ENCODE results near the gene RITA1.

RITA1 gene

DNA sequence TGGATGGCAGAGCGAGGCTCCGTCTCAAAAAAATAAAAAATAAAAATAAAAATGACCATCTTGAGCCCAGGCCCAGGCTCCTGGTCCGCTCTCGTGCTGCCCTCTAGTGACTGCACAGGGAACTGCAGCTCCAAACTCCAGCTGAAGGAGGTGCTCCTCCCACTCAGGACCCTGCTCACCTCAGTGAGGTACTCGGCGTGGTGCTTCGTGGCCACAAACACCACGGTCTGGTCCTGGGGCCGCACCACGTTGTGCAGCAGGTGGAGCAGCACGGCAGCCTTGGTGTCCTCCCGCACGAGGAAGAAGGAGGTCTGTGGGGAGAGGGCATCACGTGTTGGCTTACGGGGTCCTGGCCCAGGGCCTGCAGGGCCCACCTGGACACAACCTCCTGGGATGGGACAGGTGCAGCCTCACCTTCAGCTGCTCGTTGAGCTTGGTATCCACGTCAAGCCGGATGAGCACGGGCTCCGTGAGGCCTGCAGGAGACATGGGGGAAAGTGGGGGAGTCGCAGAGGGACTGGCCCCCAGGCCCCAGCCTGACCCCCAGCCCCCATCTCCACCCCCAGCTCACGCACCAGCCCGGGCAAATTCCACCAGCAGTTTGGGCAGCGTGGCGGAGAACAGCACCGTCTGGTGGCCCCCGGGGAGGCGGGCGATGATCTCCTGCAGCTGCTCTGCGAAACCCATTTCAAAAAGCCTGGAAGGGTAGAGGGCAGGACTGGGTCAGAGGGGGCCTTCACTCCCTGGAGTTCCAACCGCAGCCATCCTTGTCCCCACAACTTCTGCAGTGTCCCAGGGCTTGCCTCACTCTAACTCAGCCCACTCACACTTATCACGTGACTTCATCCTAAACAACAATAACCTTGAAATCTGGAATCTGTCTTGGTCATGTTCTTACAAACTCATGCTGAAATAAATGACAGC, 10.8 kb upstream of the RITA1 start:
- no peak overlapping the region for H3K4me3 ChIP-seq (ENCODE audit: low read depth, low read length)
- TF ChIP-seq, protein P1, sequence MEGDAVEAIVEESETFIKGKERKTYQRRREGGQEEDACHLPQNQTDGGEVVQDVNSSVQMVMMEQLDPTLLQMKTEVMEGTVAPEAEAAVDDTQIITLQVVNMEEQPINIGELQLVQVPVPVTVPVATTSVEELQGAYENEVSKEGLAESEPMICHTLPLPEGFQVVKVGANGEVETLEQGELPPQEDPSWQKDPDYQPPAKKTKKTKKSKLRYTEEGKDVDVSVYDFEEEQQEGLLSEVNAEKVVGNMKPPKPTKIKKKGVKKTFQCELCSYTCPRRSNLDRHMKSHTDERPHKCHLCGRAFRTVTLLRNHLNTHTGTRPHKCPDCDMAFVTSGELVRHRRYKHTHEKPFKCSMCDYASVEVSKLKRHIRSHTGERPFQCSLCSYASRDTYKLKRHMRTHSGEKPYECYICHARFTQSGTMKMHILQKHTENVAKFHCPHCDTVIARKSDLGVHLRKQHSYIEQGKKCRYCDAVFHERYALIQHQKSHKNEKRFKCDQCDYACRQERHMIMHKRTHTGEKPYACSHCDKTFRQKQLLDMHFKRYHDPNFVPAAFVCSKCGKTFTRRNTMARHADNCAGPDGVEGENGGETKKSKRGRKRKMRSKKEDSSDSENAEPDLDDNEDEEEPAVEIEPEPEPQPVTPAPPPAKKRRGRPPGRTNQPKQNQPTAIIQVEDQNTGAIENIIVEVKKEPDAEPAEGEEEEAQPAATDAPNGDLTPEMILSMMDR (IDR thresholded peaks at IDR 0.05; ENCODE audit: low read depth, low read length, missing control alignments): peak; percentile 98
- in situ Hi-C loops (cut with HindIII; ENCODE audit: low sequenced_read_pairs): loop anchor here (25.0 kb wide), 1 partner anchor 112 kb away; the partner anchor contains the start of gene DTX1

DNA sequence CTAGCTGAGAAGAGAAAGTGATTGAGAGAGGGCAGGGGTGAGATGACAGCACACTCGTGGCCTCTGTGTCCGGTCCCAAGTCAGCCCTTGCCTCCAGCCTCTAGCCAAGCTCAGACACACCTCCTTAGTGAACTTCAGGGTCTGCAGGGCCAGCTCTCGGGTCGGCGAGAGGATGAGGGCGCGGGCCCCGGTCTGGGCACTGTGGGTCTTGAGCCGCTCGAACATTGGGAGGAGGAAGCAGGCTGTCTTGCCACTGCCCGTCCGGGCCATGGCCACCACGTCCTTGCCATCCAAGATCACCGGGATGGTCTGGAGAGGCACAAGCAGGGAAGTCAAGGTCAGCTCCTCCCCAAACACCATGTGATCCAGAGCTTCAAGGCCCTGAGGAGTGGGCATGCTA, 6.5 kb upstream of the RITA1 start:
- no peak for DNase-seq (ENCODE audit: low read depth)
- no peak overlapping the region for H3K4me3 ChIP-seq (ENCODE audit: low read depth, low read length)
- TF ChIP-seq, protein P1 (IDR thresholded peaks at IDR 0.05; ENCODE audit: low read depth, low read length, missing control alignments): no peak
- in situ Hi-C loops (cut with HindIII; ENCODE audit: low sequenced_read_pairs): no loop called here

More for the DNA sequence above, 10.8 kb upstream of the RITA1 start:
- DNase-seq (ENCODE audit: low read depth): no peak

DNA sequence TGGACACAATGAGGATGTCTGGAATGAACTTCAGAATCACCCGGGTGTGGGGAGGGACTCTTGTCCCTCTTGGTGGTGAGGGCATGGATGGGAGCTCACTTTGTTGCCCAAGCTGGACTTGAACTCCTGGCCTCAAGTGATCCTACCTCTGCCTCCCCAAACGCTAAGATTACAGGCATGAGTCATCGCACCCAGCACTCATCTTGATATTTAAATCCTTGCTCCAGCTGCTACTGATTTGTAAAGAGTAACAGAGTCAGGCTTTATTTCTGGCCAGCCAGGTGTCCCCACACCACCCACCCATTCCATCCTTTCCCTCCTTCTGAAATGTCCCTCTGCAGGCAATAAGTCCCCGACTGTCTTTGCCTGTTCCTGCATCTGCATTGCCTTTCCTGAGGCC, 5.2 kb upstream of the RITA1 start:
- H3K4me3 ChIP-seq (ENCODE audit: low read depth, low read length): no peak overlapping the region
- TF ChIP-seq, protein P1 (IDR thresholded peaks at IDR 0.05; ENCODE audit: low read depth, low read length, missing control alignments): no peak
- in situ Hi-C loops (cut with HindIII; ENCODE audit: low sequenced_read_pairs): no loop called here
- no peak for DNase-seq (ENCODE audit: low read depth)

DNA sequence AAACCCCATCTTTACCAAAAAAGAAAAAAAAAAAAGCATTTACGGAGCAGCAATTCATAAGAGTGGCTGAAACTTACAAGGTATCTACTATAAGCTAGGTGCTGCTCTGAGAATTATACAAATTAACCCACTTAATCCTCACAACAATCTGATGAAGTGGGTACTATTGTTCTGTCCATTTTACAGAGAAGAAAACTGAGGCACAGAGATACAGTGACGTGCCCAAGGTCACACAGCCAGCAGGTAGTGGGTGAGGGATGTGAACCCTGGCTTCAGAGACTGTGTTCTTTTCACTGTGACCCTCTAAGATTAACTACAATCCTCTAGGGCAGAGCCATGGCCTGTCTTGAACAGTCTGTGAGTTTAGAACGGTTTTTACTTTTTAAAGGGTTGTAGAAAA, 3.5 kb upstream of the RITA1 start:
- no peak for DNase-seq (ENCODE audit: low read depth)
- no peak overlapping the region for H3K4me3 ChIP-seq (ENCODE audit: low read depth, low read length)
- TF ChIP-seq, protein P1 (IDR thresholded peaks at IDR 0.05; ENCODE audit: low read depth, low read length, missing control alignments): no peak
- in situ Hi-C loops (cut with HindIII; ENCODE audit: low sequenced_read_pairs): no loop called here

DNA sequence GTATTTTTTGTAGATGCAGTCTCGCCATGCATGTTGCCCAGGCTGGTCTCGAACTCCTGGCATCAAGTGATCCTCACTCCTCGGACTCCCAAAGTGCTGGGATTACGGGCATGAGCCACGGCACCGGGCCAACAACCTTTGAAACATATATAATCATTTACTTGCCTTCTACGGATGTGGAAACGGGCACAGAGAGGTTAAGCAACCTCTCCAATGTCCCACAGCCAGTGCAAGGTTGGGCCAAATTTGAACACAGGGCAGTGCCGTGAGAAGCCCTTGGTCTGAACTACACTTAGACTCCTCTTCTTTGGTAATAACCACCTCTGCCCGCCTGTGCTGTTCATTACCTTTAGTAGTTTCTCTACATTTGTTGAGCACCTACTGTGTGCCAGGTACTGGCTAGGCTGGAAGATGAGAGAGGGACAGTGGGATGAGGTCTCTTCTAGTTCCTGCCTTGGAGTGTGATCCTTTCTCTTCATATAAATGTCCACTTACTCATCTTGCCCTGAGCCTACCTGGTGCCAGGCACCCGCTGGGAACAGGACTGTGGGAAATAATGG, 2.4 kb upstream of the RITA1 start:
- in situ Hi-C loops (cut with HindIII; ENCODE audit: low sequenced_read_pairs): no loop called here
- no peak overlapping the region for H3K4me3 ChIP-seq (ENCODE audit: low read depth, low read length)
- no peak for DNase-seq (ENCODE audit: low read depth)
- TF ChIP-seq, protein P1 (IDR thresholded peaks at IDR 0.05; ENCODE audit: low read depth, low read length, missing control alignments): no peak

DNA sequence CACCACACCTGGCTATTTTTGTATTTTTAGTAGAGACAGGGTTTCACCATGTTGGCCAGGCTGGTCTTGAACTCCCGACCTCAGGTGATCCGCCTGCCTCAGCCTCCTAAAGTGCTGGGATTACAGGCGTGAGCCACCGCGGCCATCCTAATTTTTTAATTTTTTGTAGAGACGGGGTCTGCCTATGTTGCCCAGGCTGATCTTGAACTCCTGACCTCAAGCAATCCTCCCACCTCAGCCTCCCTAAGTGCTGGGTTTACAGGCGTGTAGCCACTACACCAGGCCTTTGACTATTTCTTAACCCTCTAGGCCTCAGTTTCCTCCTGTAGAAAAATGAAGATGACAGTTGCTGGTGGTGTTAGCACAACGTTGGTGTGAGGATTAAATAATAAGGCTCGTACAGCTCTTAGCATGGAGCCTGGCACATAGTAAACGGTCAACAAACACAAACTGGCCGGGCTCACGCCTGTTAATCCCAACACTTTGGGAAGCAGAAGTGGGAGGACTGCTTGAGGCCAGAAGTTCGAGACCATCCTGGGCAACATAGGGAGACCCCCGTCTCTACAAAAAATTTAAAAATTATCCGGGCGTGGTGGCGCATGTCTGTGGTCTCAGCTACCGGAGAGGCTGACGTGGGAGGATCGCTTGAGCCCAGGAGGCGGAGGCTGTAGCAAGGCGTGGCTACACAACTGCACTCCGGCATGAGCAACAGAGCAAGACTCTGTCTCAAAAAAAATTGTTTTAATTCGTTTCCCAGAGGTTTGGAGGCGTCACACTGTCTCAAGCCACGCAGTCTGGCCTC, 1.2 kb upstream of the RITA1 start:
- no peak for DNase-seq (ENCODE audit: low read depth)
- H3K4me3 ChIP-seq (ENCODE audit: low read depth, low read length): peak overlapping the region; percentile 75
- in situ Hi-C loops (cut with HindIII; ENCODE audit: low sequenced_read_pairs): no loop called here
- TF ChIP-seq, protein P1 (IDR thresholded peaks at IDR 0.05; ENCODE audit: low read depth, low read length, missing control alignments): no peak

All from astrocyte of the cerebellum (primary cell).